SK-N-SH treated with all-trans-retinoic acid at 6 μM for 48 hours (cell line): Measurements from ENCODE around the gene VWF.
"Not testable (repeated sequence)": the region's sequence is repeated elsewhere in the genome, so short reads cannot be mapped to it uniquely, and the experiment has no call there.

Source experiments
- ATAC-seq: fragments of 200-7000 bp; cut with Tn5 transposase; 3 replicates; pipeline ENCODE4 v1.9.1; 2020; ENCODE audit warnings: mild to moderate bottlenecking, moderate library complexity
- ARNTL ChIP-seq: fragments of 450-650 bp; formaldehyde crosslinking; IDR thresholded peaks from 2 replicates; pipeline ENCODE4 v1.5.0; 2020; ENCODE audit warnings: low read depth, mild to moderate bottlenecking, moderate library complexity, borderline replicate concordance
- BACH2 ChIP-seq: fragments of 250-450 bp; sonication (Bioruptor Pico); IDR thresholded peaks from 2 replicates; pipeline ENCODE4 v1.9.0; 2021; ENCODE audit warnings: mild to moderate bottlenecking, borderline replicate concordance
- CSDC2 ChIP-seq: fragments of 250-450 bp; sonication (Bioruptor Pico); IDR thresholded peaks from 2 replicates; pipeline ENCODE4 v1.5.0; 2020; ENCODE audit warnings: mild to moderate bottlenecking, moderate library complexity
- ESRRG ChIP-seq: fragments of 250-450 bp; sonication (Bioruptor Pico); IDR thresholded peaks from 2 replicates; pipeline ENCODE4 v1.6.1; 2021; ENCODE audit warnings: mild to moderate bottlenecking
- GLIS3 ChIP-seq: fragments of 250-450 bp; sonication (Bioruptor Pico); IDR thresholded peaks from 2 replicates; pipeline ENCODE4 v1.5.0; 2020; ENCODE audit warnings: mild to moderate bottlenecking, moderate library complexity
- ISL1 ChIP-seq: fragments of 250-450 bp; sonication (Bioruptor Pico); IDR thresholded peaks from 2 replicates; pipeline ENCODE4 v2.1.2; 2022; ENCODE audit warnings: mild to moderate bottlenecking, moderate library complexity
- PPARA ChIP-seq: fragments of 250-450 bp; sonication (Bioruptor Pico); IDR thresholded peaks from 2 replicates; pipeline ENCODE4 v1.5.0; 2020; ENCODE audit warnings: mild to moderate bottlenecking, borderline replicate concordance
- SNAI2 ChIP-seq: fragments of 250-450 bp; sonication (Bioruptor Pico); IDR thresholded peaks from 2 replicates; pipeline ENCODE4 v1.5.0; 2020; ENCODE audit warnings: mild to moderate bottlenecking, moderate library complexity
- TCF4 ChIP-seq: fragments of 250-450 bp; sonication (Bioruptor Pico); IDR thresholded peaks from 2 replicates; pipeline ENCODE4 v1.8.0; 2021; ENCODE audit warnings: mild to moderate bottlenecking, moderate library complexity, borderline replicate concordance
- TOX ChIP-seq: fragments of 250-450 bp; sonication (Bioruptor Pico); IDR thresholded peaks from 2 replicates; pipeline ENCODE4 v1.8.0; 2021; ENCODE audit warnings: mild to moderate bottlenecking, moderate library complexity, borderline replicate concordance
- TSHZ2 ChIP-seq: fragments of 250-450 bp; sonication (Bioruptor Pico); IDR thresholded peaks from 2 replicates; pipeline ENCODE4 v1.5.0; 2020; ENCODE audit warnings: mild to moderate bottlenecking, moderate library complexity
- ZFP3 ChIP-seq: fragments of 250-450 bp; sonication (Bioruptor Pico); IDR thresholded peaks from 2 replicates; pipeline ENCODE4 v1.5.0; 2020; ENCODE audit warnings: mild to moderate bottlenecking, moderate library complexity
- ZFP30 ChIP-seq: fragments of 450-650 bp; formaldehyde crosslinking; IDR thresholded peaks from 2 replicates; pipeline ENCODE4 v1.5.0; 2022; ENCODE audit warnings: mild to moderate bottlenecking, moderate library complexity
- ZNF565 ChIP-seq: fragments of 450-650 bp; formaldehyde crosslinking; conservative IDR thresholded peaks from 2 replicates; pipeline ENCODE4 v1.5.0; 2020; ENCODE audit warnings: low read depth, mild to moderate bottlenecking, moderate library complexity
- ZNF70 ChIP-seq: fragments of 450-650 bp; formaldehyde crosslinking; IDR thresholded peaks from 2 replicates; pipeline ENCODE4 v1.5.0; 2020; ENCODE audit warnings: mild to moderate bottlenecking, moderate library complexity
- ZNF8 ChIP-seq: fragments of 450-650 bp; formaldehyde crosslinking; IDR thresholded peaks from 2 replicates; pipeline ENCODE4 v1.5.0; 2020; ENCODE audit warnings: mild to moderate bottlenecking, moderate library complexity
- TF ChIP-seq, protein P1 (sequence below): fragments of 250-450 bp; sonication (Bioruptor Pico); IDR thresholded peaks from 2 replicates; pipeline ENCODE4 v1.5.1; 2021; ENCODE audit warnings: mild to moderate bottlenecking, moderate library complexity
- TF ChIP-seq, protein P2 (sequence below): fragments of 250-450 bp; sonication (Bioruptor Pico); IDR thresholded peaks from 2 replicates; pipeline ENCODE4 v1.8.0; 2021; ENCODE audit warnings: low read depth, mild to moderate bottlenecking, moderate library complexity, borderline replicate concordance

VWF gene

DNA sequence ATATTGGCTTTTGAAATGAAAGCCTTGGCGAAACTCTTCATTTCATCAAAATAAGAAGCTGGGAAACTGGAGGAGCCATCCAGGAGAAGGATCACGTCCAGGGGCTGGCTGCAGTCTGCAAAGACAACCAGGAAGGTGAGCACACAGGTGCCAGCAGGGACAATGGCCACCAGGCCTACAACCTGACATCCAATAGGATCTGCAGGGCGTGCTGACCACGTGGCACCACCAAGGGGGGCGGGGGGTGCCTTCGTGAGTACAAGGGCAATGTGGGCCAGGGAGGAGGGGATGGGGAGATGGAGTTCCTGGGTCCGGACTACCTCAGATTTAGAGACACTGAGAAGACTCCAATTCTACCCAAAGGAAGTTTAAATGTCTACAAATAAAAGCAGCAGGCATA lies 107.7 kb downstream of the VWF start:
- TF ChIP-seq ZNF8 (CRISPR knock-in tag) (no peak), CSDC2 (CRISPR knock-in tag) (no peak), ZFP30 (CRISPR knock-in tag) (no peak), TCF4 (CRISPR knock-in tag) (no peak), ZFP3 (CRISPR knock-in tag) (no peak), ESRRG (CRISPR knock-in tag) (no peak), ISL1 (no peak), TSHZ2 (CRISPR knock-in tag) (no peak), ZNF70 (CRISPR knock-in tag) (no peak)
- TF ChIP-seq, protein P1, sequence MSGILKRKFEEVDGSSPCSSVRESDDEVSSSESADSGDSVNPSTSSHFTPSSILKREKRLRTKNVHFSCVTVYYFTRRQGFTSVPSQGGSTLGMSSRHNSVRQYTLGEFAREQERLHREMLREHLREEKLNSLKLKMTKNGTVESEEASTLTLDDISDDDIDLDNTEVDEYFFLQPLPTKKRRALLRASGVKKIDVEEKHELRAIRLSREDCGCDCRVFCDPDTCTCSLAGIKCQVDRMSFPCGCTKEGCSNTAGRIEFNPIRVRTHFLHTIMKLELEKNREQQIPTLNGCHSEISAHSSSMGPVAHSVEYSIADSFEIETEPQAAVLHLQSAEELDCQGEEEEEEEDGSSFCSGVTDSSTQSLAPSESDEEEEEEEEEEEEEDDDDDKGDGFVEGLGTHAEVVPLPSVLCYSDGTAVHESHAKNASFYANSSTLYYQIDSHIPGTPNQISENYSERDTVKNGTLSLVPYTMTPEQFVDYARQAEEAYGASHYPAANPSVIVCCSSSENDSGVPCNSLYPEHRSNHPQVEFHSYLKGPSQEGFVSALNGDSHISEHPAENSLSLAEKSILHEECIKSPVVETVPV (CRISPR knock-in tag), result no peak
- ATAC-seq, result no peak

- ATAC-seq, result not testable (repeated sequence)
Measured at GRCh38 chr12:6016004-6016403, 108.5 kb downstream of the VWF start.

GRCh38 chr12:6015271-6015670 lies 109.2 kb downstream of the VWF start:
- not testable (repeated sequence) for ATAC-seq

- not testable (repeated sequence) for ATAC-seq
Measured at GRCh38 chr12:6010631-6011350, 113.7 kb downstream of the VWF start.

DNA sequence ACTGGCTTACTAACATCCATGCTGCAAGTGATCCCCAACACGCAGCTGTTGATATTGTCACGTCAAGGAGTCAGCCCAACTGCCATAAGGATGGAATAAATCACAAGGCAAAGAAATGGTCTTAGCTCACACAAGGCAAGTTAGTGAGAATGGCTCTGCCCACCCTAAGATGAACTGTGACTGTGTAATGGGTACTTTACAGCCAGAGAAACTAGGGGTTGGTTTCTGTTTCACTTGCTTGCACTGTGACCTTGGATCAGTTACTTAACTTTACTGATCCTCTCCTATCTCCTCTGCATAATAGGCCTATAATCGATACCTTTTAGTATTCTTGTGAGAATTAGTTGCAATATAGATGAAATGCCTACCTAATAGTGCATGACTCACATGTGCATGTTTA lies 127.2 kb downstream of the VWF start:
- ATAC-seq, result no peak
- TF ChIP-seq ZFP3 (CRISPR knock-in tag) (no peak), TOX (CRISPR knock-in tag) (no peak), CSDC2 (CRISPR knock-in tag) (no peak), ARNTL (CRISPR knock-in tag) (no peak), ZNF70 (CRISPR knock-in tag) (no peak), BACH2 (CRISPR knock-in tag) (no peak), ESRRG (CRISPR knock-in tag) (no peak), SNAI2 (no peak), TCF4 (CRISPR knock-in tag) (no peak), ZNF565 (CRISPR knock-in tag) (no peak), GLIS3 (CRISPR knock-in tag) (no peak), ZNF8 (CRISPR knock-in tag) (no peak), ISL1 (no peak), PPARA (CRISPR knock-in tag) (no peak), ZFP30 (CRISPR knock-in tag) (no peak)
- TF ChIP-seq, protein P1 (CRISPR knock-in tag), result no peak
- TF ChIP-seq, protein P2, sequence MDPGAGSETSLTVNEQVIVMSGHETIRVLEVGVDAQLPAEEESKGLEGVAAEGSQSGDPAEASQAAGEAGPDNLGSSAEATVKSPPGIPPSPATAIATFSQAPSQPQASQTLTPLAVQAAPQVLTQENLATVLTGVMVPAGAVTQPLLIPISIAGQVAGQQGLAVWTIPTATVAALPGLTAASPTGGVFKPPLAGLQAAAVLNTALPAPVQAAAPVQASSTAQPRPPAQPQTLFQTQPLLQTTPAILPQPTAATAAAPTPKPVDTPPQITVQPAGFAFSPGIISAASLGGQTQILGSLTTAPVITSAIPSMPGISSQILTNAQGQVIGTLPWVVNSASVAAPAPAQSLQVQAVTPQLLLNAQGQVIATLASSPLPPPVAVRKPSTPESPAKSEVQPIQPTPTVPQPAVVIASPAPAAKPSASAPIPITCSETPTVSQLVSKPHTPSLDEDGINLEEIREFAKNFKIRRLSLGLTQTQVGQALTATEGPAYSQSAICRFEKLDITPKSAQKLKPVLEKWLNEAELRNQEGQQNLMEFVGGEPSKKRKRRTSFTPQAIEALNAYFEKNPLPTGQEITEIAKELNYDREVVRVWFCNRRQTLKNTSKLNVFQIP (CRISPR knock-in tag), result no peak
- TF ChIP-seq, all 23 proteins: peak for 0
